ENCODE results near the gene SPNS3.

The SPNS3 gene

DNA sequence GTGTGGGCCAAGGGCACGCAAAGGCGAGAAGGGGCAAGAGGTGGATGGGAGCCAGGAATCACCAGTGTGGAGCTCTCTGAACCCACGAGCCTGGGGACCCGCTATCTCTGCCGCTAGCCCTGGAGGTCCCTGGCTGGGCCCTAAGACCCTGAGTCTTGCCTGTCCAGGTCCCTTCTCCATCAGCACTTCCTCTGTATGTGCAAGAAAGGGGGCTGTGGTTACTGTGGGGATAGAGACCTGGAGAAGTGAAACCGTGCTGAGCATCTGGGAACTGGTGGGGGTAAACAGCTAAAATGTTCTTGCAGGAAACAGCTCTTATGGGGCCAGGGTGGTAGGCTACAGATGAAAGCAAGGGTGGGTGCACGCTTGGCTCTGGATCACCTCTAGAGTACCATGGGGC is 3.1 kb downstream of the SPNS3 start:
- Histone ChIP-seq H3K4me3 (ENCODE audit: low read depth, low read length) (no peak overlapping the region), H3K9me3 (ENCODE audit: control insufficient read depth, insufficient read depth, low read depth, low read length) (no peaks in the 10 kb centered on the region), H3K36me3 (ENCODE audit: control insufficient read depth in 2 of 2, insufficient read depth in 1 of 2, low read length in 2 of 2) (no peaks in the 10 kb centered on the region), H3K4me1 (ENCODE audit: control insufficient read depth, insufficient read depth, low read length) (peaks cover 14% of the 10 kb centered on the region), H3K27ac (ENCODE audit: extremely low read depth, low read depth, low read length) (no peak overlapping the region)
- ChIA-PET CTCF (interaction anchor here (0.6 to 3.4 kb wide), 4 partner anchors 16 to 318 kb away, joined by 3 to 14 read pairs (median 6); no protein-coding TSS in a partner anchor), POLR2A (no interaction called here)
- TF ChIP-seq ZNF623 (tag by site-specific recombination; IDR thresholded peaks at IDR 0.05) (no peak), ZNF423 (tag by site-specific recombination; IDR thresholded peaks at IDR 0.05) (no peak), ZEB2 (tag by site-specific recombination; IDR thresholded peaks at IDR 0.05) (no peak), ZNF624 (tag by site-specific recombination; IDR thresholded peaks at IDR 0.05) (no peak), ZNF791 (tag by site-specific recombination; IDR thresholded peaks at IDR 0.05) (no peak), ZFP37 (tag by site-specific recombination; IDR thresholded peaks at IDR 0.05) (no peak), ZNF169 (tag by site-specific recombination; IDR thresholded peaks at IDR 0.05) (no peak), ZNF626 (tag by site-specific recombination; IDR thresholded peaks at IDR 0.05) (no peak), HOXD13 (CRISPR knock-in tag; IDR thresholded peaks at IDR 0.05; ENCODE audit: borderline replicate concordance) (no peak), ZNF184 (tag by site-specific recombination; IDR thresholded peaks at IDR 0.05) (no peak), IKZF3 (tag by site-specific recombination; IDR thresholded peaks at IDR 0.05) (no peak), KLF16 (tag by site-specific recombination; IDR thresholded peaks at IDR 0.05) (no peak)
- TF ChIP-seq, protein P1, sequence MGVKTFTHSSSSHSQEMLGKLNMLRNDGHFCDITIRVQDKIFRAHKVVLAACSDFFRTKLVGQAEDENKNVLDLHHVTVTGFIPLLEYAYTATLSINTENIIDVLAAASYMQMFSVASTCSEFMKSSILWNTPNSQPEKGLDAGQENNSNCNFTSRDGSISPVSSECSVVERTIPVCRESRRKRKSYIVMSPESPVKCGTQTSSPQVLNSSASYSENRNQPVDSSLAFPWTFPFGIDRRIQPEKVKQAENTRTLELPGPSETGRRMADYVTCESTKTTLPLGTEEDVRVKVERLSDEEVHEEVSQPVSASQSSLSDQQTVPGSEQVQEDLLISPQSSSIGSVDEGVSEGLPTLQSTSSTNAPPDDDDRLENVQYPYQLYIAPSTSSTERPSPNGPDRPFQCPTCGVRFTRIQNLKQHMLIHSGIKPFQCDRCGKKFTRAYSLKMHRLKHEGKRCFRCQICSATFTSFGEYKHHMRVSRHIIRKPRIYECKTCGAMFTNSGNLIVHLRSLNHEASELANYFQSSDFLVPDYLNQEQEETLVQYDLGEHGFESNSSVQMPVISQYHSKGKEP (tag by site-specific recombination; IDR thresholded peaks at IDR 0.05): no peak
- TF ChIP-seq, protein P2, sequence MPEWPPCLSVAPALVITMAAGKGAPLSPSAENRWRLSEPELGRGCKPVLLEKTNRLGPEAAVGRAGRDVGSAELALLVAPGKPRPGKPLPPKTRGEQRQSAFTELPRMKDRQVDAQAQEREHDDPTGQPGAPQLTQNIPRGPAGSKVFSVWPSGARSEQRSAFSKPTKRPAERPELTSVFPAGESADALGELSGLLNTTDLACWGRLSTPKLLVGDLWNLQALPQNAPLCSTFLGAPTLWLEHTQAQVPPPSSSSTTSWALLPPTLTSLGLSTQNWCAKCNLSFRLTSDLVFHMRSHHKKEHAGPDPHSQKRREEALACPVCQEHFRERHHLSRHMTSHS (tag by site-specific recombination; IDR thresholded peaks at IDR 0.05): no peak
- TF ChIP-seq, protein P3, sequence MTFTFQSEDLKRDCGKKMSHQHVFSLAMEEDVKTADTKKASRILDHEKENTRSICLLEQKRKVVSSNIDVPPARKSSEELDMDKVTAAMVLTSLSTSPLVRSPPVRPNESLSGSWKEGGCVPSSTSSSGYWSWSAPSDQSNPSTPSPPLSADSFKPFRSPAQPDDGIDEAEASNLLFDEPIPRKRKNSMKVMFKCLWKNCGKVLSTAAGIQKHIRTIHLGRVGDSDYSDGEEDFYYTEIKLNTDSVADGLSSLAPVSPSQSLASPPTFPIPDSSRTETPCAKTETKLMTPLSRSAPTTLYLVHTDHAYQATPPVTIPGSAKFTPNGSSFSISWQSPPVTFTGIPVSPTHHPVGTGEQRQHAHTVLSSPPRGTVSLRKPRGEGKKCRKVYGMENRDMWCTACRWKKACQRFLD (tag by site-specific recombination; IDR thresholded peaks at IDR 0.05): no peak
- TF ChIP-seq, protein P4, sequence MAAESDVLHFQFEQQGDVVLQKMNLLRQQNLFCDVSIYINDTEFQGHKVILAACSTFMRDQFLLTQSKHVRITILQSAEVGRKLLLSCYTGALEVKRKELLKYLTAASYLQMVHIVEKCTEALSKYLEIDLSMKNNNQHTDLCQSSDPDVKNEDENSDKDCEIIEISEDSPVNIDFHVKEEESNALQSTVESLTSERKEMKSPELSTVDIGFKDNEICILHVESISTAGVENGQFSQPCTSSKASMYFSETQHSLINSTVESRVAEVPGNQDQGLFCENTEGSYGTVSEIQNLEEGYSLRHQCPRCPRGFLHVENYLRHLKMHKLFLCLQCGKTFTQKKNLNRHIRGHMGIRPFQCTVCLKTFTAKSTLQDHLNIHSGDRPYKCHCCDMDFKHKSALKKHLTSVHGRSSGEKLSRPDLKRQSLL (tag by site-specific recombination; IDR thresholded peaks at IDR 0.05): no peak

DNA sequence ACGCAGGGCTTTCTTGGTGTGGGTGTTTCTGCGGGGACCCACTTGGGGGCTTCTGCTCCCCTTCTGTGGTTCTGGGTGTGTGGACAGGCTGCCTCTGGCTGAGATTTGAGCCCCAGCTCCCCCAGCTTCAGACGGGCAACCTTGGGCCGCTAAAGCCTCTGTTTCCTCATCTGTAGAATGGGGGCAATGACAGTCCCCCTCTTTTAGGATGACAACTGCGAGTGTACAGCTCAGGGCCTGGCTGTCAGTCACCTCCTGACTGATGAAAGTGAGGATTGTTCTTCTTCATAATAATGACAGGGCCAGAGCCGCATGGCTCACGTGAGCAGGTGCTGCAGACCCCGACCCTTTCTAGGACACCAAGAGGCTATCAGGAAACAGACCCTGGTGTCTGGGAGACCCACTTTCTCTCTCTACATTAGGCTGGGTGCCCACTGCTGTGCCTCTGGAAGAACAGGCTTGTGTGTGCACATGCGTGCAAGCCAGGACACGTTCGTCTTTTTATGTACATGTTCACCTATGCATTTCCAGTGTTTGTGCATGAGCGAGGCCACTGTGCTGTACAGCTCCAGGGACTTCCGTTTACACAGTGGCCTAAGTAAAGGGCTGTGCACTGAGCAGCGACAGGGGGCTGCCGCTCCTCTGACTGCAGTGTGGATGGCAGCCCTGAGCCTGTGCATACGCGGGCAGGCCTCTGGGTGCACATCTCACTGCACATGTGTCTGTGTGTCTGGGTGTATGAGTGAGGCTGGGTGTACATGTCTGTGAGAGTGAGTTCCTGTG is 4.6 kb downstream of the SPNS3 start:
- ChIA-PET CTCF (interaction anchor here (0.8 to 3.4 kb wide), 2 partner anchors 15 to 17 kb away, joined by 3 to 14 read pairs; no protein-coding TSS in a partner anchor), POLR2A (no interaction called here)
- no peak overlapping the region for H3K4me3 ChIP-seq (ENCODE audit: low read depth, low read length)
- H3K4me1 ChIP-seq (ENCODE audit: control insufficient read depth, insufficient read depth, low read length): peaks cover 14% of the 10 kb centered on the region
- no peak overlapping the region for H3K27ac ChIP-seq (ENCODE audit: extremely low read depth, low read depth, low read length)
- no peaks in the 10 kb centered on the region for H3K9me3 ChIP-seq (ENCODE audit: control insufficient read depth, insufficient read depth, low read depth, low read length)
- no peaks in the 10 kb centered on the region for H3K36me3 ChIP-seq (ENCODE audit: control insufficient read depth in 2 of 2, insufficient read depth in 1 of 2, low read length in 2 of 2)
- TF ChIP-seq ZNF366 (tag by site-specific recombination; conservative IDR thresholded peaks at IDR 0.05) (no peak), BCL11A (tag by site-specific recombination; IDR thresholded peaks at IDR 0.05; ENCODE audit: low read depth) (no peak), ZNF664 (tag by site-specific recombination; IDR thresholded peaks at IDR 0.05) (no peak), ZNF514 (tag by site-specific recombination; IDR thresholded peaks at IDR 0.05) (no peak), ZNF529 (tag by site-specific recombination; IDR thresholded peaks at IDR 0.05; ENCODE audit: insufficient replicate concordance) (no peak), ZNF2 (tag by site-specific recombination; IDR thresholded peaks at IDR 0.05) (no peak), ZNF404 (tag by site-specific recombination; IDR thresholded peaks at IDR 0.05) (no peak), ZNF658 (tag by site-specific recombination; IDR thresholded peaks at IDR 0.05) (no peak), ZNF175 (tag by site-specific recombination; IDR thresholded peaks at IDR 0.05) (no peak), ZNF558 (tag by site-specific recombination; IDR thresholded peaks at IDR 0.05) (no peak), ZNF654 (tag by site-specific recombination; IDR thresholded peaks at IDR 0.05; ENCODE audit: low read depth) (no peak), ZSCAN16 (tag by site-specific recombination; IDR thresholded peaks at IDR 0.05) (no peak), SCRT2 (tag by site-specific recombination; IDR thresholded peaks at IDR 0.05) (no peak)
- TF ChIP-seq, protein P5, sequence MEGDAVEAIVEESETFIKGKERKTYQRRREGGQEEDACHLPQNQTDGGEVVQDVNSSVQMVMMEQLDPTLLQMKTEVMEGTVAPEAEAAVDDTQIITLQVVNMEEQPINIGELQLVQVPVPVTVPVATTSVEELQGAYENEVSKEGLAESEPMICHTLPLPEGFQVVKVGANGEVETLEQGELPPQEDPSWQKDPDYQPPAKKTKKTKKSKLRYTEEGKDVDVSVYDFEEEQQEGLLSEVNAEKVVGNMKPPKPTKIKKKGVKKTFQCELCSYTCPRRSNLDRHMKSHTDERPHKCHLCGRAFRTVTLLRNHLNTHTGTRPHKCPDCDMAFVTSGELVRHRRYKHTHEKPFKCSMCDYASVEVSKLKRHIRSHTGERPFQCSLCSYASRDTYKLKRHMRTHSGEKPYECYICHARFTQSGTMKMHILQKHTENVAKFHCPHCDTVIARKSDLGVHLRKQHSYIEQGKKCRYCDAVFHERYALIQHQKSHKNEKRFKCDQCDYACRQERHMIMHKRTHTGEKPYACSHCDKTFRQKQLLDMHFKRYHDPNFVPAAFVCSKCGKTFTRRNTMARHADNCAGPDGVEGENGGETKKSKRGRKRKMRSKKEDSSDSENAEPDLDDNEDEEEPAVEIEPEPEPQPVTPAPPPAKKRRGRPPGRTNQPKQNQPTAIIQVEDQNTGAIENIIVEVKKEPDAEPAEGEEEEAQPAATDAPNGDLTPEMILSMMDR (tag by site-specific recombination; IDR thresholded peaks at IDR 0.05): no peak

Measured in HEK293 (cell line).